Keratinocyte (primary cell): ENCODE results near the gene TMEM132C. TPM values are rescaled to one million over a fixed set of nuclear protein-coding genes. Genes with fewer than 3 reads are reported as not detected.

Experiments
- DNase-seq: peaks from one replicate; pipeline ENCODE4 v3.0.0-alpha.2; 2011; ENCODE audit warnings: low read depth, missing footprints, low spot score
- FAIRE-seq: peaks from 2 replicates; lab custom pipeline; 2011; peaks lifted over from hg19 to GRCh38; lab: Jason Lieb, UNC
- H2AFZ ChIP-seq: 2 replicates; pipeline ENCODE4 v1.6.0; 2012; ENCODE audit warnings: low read length, control low read depth, inconsistent platforms; ENCODE audit not compliant: control insufficient read depth
- H3K27ac ChIP-seq: 2 replicates; pipeline ENCODE4 v1.5.1; 2011; ENCODE audit warnings: low read length; ENCODE audit not compliant: control insufficient read depth, insufficient read depth
- H3K27me3 ChIP-seq: 3 replicates; pipeline ENCODE4 v1.6.0; 2011; ENCODE audit warnings: low read length; ENCODE audit not compliant: control insufficient read depth, insufficient read depth; ENCODE audit errors: extremely low read depth
- H3K36me3 ChIP-seq, 2 experiments: 2 replicates in 1 of 2; 3 replicates in 1 of 2; pipeline ENCODE4 v1.5.1; 2011; ENCODE audit warnings: low read length in 2 of 2, mild to moderate bottlenecking in 1 of 2; ENCODE audit not compliant: control insufficient read depth in 2 of 2, insufficient read depth in 2 of 2; ENCODE audit errors: extremely low read depth in 1 of 2
- H3K4me1 ChIP-seq: 3 replicates; pipeline ENCODE4 v1.5.1; 2011; ENCODE audit warnings: low read length; ENCODE audit not compliant: control insufficient read depth, insufficient read depth; ENCODE audit errors: extremely low read depth
- H3K4me2 ChIP-seq: 3 replicates; pipeline ENCODE4 v1.6.0; 2011; ENCODE audit warnings: low read depth, low read length; ENCODE audit not compliant: control insufficient read depth, insufficient read depth; ENCODE audit errors: extremely low read depth
- H3K4me3 ChIP-seq, 3 experiments: fragments of 200-600 bp in 1 of 3; sonication (generic) in 1 of 3; 2 replicates in 2 of 3; 3 replicates in 1 of 3; pipeline ENCODE4 v1.5.1; 2011 to 2016; ENCODE audit warnings: low read length in 3 of 3, mild to moderate bottlenecking in 3 of 3, control low read depth in 2 of 3, inconsistent platforms in 1 of 3, low read depth in 1 of 3, mixed read lengths in 1 of 3, mixed run types in 1 of 3, moderate library complexity in 1 of 3; ENCODE audit not compliant: control insufficient read depth in 2 of 3, insufficient read depth in 2 of 3; ENCODE audit errors: extremely low read depth in 1 of 3
- H3K79me2 ChIP-seq: 2 replicates; pipeline ENCODE4 v1.6.0; 2012; ENCODE audit warnings: low read length; ENCODE audit not compliant: control insufficient read depth, insufficient read depth
- H3K9ac ChIP-seq: 3 replicates; pipeline ENCODE4 v1.6.0; 2011; ENCODE audit warnings: low read length; ENCODE audit not compliant: control insufficient read depth, insufficient read depth; ENCODE audit errors: extremely low read depth
- H3K9me1 ChIP-seq: 3 replicates; pipeline ENCODE4 v1.6.0; 2011; ENCODE audit warnings: low read length; ENCODE audit not compliant: control insufficient read depth, insufficient read depth; ENCODE audit errors: extremely low read depth
- H3K9me3 ChIP-seq: 2 replicates; pipeline ENCODE4 v1.5.1; 2012; ENCODE audit warnings: low read depth, low read length; ENCODE audit not compliant: control insufficient read depth
- H4K20me1 ChIP-seq: 3 replicates; pipeline ENCODE4 v1.6.0; 2011; ENCODE audit warnings: low read length; ENCODE audit not compliant: control insufficient read depth, insufficient read depth; ENCODE audit errors: extremely low read depth
- EZH2 ChIP-seq: IDR thresholded peaks from one replicate; pipeline ENCODE4 v1.6.1; 2012; ENCODE audit warnings: inconsistent platforms, mild to moderate bottlenecking, low read length, moderate library complexity
- dilution Hi-C: fragments of 300-500 bp; cut with MboI; formaldehyde crosslinking; loops from one replicate; pipeline ENCODE4 v1.7.0; 2020; ENCODE audit warnings: low sequenced_read_pairs; ENCODE audit not compliant: extremely low pct_ligation_motif_present
- polyA plus RNA-seq, 5 experiments: library from polyadenylated mRNA; depleted of rRNA in 3 of 5; stranded (reverse) in 3 of 5; stranded (forward) in 1 of 5; unstranded in 1 of 5; fragments of >200 nt; gene quantifications; 1 replicate in 1 of 5; 2 replicates in 3 of 5; 3 replicates in 1 of 5; pipeline versions ENCODE4 v1.2.1 to v1.2.3, GENCODE V29; 2011 to 2012; ENCODE audit warnings: missing spikeins in 2 of 5, low read depth in 1 of 5, low replicate concordance in 1 of 5
- TF ChIP-seq, protein P1 (sequence below), 3 experiments: IDR thresholded peaks in 1 of 3; conservative IDR thresholded peaks in 1 of 3; optimal IDR thresholded peaks in 1 of 3; 2 replicates in 2 of 3; 3 replicates in 1 of 3; pipeline versions ENCODE3 to v1.5.1; 2011; ENCODE audit warnings: low read length in 3 of 3, mild to moderate bottlenecking in 3 of 3, moderate library complexity in 2 of 3, control low read depth in 1 of 3, inconsistent platforms in 1 of 3; ENCODE audit not compliant: insufficient read depth in 2 of 3; ENCODE audit errors: extremely low read depth in 1 of 3

Gene TMEM132C
- polyA plus RNA-seq, 1 donor (not counting 4 experiments of a cell fraction or from before 2014, with no cell fraction given) = not detected

DNA sequence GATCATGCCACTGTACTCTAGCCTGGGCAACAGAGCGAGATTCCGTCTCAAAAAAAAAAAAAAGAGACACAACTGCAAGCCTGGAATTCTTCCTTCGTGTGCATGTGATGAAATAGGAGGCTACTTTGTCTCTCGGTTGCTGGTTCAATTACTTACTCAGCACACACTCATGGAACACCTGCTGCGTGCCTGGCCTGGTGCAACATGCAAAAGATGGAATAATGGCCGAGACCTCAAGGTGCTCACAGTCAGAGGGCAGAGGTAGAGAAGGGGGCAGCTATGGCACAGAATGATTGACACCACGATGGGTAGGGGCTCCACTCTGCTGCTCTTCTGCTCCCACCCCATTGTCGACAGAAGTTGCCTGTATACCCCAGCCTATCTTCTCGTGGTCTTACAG, 444.5 kb downstream of the TMEM132C start:
- no peaks in the 10 kb centered on the region for H4K20me1 ChIP-seq
- no peaks in the 10 kb centered on the region for H3K9me1 ChIP-seq
- peaks cover 4% of the 10 kb centered on the region for H3K9me3 ChIP-seq
- dilution Hi-C loops = no loop called here
- H3K4me2 ChIP-seq = no peak overlapping the region
- no peak for TF ChIP-seq EZH2
- TF ChIP-seq, protein P1, sequence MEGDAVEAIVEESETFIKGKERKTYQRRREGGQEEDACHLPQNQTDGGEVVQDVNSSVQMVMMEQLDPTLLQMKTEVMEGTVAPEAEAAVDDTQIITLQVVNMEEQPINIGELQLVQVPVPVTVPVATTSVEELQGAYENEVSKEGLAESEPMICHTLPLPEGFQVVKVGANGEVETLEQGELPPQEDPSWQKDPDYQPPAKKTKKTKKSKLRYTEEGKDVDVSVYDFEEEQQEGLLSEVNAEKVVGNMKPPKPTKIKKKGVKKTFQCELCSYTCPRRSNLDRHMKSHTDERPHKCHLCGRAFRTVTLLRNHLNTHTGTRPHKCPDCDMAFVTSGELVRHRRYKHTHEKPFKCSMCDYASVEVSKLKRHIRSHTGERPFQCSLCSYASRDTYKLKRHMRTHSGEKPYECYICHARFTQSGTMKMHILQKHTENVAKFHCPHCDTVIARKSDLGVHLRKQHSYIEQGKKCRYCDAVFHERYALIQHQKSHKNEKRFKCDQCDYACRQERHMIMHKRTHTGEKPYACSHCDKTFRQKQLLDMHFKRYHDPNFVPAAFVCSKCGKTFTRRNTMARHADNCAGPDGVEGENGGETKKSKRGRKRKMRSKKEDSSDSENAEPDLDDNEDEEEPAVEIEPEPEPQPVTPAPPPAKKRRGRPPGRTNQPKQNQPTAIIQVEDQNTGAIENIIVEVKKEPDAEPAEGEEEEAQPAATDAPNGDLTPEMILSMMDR (optimal IDR thresholded peaks at IDR 0.05 in 1 of 3, IDR thresholded peaks at IDR 0.05 in 1 of 3, conservative IDR thresholded peaks at IDR 0.05 in 1 of 3; ENCODE audit: extremely low read depth in 1 of 3, insufficient read depth in 2 of 3, low read length in 3 of 3) = no peak
- H2AFZ ChIP-seq = no peak overlapping the region
- H3K27me3 ChIP-seq = no peaks in the 10 kb centered on the region
- no peaks in the 10 kb centered on the region for H3K79me2 ChIP-seq
- H3K36me3 ChIP-seq = no peaks in the 10 kb centered on the region
- H3K4me1 ChIP-seq = no peaks in the 10 kb centered on the region
- DNase-seq (no peak), FAIRE-seq (no peak)
- H3K9ac ChIP-seq = no peak overlapping the region
- H3K4me3 ChIP-seq = no peak overlapping the region
- no peak overlapping the region for H3K27ac ChIP-seq

DNA sequence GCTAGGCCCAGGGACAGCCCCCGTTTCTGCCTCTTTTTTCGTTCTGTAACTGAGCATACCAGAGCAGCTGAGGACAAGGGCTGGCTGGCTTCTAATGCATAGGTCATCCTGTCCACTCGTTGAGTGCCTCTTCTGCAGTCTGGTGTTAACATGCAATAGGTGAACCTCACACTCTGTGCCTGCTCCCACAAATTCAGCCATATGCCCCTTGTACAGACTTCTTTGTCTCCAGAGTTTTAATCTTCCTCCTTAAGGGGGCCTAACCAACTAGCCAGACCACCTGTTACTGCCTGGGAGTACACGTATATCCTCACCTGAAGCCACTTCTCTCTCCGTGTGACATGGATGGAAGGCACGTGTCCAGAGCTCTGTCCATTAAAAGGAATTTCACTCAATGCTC, 445.7 kb downstream of the TMEM132C start:
- Histone ChIP-seq H3K36me3 (no peaks in the 10 kb centered on the region), H3K4me1 (no peaks in the 10 kb centered on the region), H3K27ac (no peak overlapping the region), H3K27me3 (no peaks in the 10 kb centered on the region), H3K4me3 (no peak overlapping the region), H2AFZ (no peak overlapping the region), H3K79me2 (no peaks in the 10 kb centered on the region), H3K4me2 (no peak overlapping the region), H3K9me1 (no peaks in the 10 kb centered on the region), H3K9me3 (peaks cover 4% of the 10 kb centered on the region), H3K9ac (no peak overlapping the region), H4K20me1 (no peaks in the 10 kb centered on the region)
- no peak for FAIRE-seq
- no peak for DNase-seq
- dilution Hi-C loops = no loop called here
- TF ChIP-seq, protein P1 (optimal IDR thresholded peaks at IDR 0.05 in 1 of 3, IDR thresholded peaks at IDR 0.05 in 1 of 3, conservative IDR thresholded peaks at IDR 0.05 in 1 of 3; ENCODE audit: extremely low read depth in 1 of 3, insufficient read depth in 2 of 3, low read length in 3 of 3) = no peak
- TF ChIP-seq EZH2 = no peak
